ENCODE measurements around the gene WRNIP1.
"Not testable (repeated sequence)": the region's sequence is repeated elsewhere in the genome, so short reads cannot be mapped to it uniquely, and the experiment has no call there.

The WRNIP1 gene

DNA sequence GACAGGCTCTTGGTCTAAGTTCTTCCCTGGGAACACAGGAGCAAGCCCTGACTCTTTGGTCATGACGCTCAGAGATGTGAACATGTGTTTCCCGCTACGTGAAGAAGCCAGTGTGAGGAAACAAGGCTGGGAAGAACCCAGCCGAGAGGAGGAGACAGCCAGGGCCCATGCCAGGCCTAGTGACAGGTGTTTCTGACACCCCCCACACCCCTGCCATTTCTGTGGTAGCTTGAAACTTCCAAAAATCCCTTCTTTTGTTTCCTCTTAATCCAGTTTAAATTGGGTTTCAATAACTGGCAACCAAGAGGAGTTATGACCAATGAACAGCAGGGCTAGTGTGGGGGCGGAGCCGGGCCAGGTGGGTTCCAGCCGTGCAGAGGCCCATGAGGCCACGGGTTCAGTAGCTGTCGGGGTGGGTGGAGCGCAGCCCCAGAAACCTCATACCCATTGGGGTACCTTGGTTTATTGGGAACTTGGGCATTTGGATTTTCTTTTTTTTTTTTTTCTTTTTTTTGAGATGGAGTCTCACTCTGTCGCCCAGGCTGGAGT is 33.5 kb downstream of the WRNIP1 start:
- DNase-seq, result no peak
- in situ Hi-C loops (cut with MboI; ENCODE audit: low pct_unique_long_range_greater_than_20kb, low sequenced_read_pairs), result no loop called here

DNA sequence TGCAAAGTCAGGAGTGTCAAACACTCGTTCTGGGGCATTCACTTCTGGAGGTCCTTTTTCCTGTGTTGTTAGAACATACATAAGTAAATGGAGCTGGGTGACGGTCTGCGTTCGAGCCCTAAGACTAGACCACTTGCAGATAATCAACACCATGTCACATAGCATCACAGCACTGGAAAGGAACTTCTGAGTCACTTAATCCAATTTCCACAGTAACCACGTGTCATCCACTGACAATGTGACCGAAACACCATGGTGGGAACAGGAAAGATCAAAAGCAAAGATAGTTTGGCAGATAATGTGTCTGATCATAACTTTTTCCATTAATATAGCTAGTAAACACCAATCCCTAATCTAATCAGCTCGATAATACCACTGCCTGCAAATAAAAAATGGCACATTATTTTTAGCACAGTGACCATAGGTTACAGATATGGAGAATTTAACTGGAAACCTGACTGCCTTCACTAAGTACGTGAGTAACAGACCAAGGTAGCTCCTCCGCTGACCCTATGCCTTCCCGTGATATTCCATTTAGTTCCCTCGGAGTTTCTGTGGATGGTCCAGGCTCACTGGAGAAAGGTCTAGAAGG is 34.8 kb downstream of the WRNIP1 start:
- no peak for DNase-seq
- in situ Hi-C loops (cut with MboI; ENCODE audit: low pct_unique_long_range_greater_than_20kb, low sequenced_read_pairs), result no loop called here

DNA sequence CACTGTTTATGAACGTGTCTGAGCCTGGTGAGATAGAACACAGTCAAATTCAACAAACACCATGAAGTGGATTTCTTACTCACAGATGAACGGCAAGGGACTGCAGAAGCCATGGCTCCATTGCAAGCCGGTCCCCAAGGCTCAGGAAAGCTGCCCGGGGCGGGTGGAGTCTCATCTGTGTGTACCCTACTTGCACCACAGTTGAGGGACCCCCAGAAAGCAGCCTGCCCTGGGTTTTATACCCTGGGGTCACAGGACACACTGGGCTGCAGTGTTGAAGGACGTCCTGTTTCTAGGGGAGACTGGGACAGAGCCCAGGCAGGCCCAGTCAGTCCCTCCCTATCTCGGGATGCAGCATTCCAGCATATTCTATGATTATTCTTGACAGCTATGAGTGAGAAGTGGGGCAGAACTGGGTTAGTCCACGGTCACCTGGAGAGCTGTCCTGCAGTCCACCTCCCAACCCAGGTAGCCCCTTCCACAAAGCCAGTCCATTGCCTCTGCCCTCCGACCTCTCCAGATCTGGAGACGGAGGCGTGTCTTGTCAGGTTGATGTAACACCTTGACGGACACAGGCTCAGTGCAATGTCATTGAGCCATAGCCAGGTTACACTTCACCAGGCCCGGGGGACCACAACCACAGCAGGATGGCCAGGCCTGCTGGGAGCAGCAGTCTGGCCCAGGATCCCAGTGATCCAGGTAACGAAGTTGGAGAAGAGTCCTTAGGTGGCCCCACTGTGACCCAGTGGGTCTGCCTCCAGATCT is 35.5 kb downstream of the WRNIP1 start:
- no peak for DNase-seq

DNA sequence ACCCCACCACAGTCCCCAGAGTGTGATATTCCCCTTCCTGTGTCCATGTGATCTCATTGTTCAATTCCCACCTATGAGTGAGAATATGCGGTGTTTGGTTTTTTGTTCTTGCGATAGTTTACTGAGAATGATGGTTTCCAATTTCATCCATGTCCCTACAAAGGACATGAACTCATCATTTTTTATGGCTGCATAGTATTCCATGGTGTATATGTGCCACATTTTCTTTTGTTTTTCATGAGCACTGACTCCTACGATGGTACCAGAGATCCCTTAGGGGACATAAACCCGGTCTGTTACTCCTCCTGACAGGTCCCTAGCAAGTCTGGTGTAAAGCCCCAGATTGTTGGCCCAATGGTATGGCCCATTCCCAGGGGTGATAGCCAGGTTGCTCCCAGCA is 36.5 kb downstream of the WRNIP1 start:
- not testable (repeated sequence) for DNase-seq

More for the DNA sequence above, 35.5 kb downstream of the WRNIP1 start:
- in situ Hi-C loops (cut with MboI; ENCODE audit: low pct_unique_long_range_greater_than_20kb, low sequenced_read_pairs), result no loop called here

DNA sequence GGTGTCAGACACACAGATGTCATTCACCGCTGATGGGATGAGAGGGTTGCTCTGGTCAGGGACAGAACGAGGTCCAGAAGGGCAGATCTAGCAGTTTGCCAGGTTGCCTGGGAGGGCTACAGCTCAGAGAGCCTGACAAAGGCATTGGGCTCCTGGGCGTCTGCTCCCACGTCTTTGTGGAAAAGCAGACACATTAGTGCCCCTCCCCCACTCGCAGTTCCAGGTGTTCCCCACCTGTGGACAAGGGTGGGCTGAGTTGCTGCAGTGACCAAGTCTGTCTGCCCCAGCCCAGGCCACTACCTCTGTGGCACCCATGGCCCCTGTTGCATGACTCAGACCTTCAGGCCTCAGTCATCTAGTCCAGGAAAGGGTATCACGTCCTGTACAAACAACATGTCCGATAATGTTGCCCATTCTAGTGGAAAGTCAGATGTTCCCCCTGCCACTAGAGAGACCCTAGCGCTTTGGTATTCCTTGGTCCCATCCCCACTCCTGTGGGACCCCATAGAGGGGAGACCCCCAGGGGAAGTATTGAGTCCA is 37.4 kb downstream of the WRNIP1 start:
- in situ Hi-C loops (cut with MboI; ENCODE audit: low pct_unique_long_range_greater_than_20kb, low sequenced_read_pairs), result no loop called here

More for the DNA sequence above, 36.5 kb downstream of the WRNIP1 start:
- in situ Hi-C loops (cut with MboI; ENCODE audit: low pct_unique_long_range_greater_than_20kb, low sequenced_read_pairs), result not testable (repeated sequence)

DNA sequence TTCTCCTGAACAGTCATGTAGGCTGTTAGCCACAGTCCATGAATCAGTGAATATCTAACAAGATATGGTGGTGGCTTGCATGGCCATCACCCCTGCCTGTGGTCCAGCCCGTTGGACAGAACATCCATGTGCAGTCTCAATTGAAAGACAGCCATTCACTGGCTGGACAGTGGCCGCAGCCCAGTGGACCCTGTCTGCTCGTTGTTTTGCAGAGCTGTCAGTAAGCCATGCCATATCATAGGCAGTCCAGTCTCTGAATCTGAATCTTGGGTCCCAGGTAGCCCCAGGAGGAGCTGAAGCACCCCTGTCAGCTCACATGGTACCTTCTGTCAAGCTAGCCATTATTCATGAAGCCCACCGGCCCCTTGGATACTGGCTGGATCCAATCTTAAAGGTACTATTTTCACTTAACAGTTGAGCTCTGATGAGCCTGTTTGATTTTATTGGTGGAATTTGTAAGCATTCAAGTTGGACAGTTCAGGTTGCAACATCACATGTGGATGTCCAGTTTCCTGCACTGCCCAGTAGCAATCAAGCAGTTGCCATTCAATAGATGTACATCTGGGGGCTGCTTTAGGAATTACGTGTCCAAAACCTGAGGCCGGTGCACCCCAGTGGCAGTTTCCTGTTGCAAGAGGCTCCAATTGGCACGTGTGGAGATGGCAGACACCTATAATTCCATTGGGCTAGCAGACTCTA is 38.7 kb downstream of the WRNIP1 start:
- DNase-seq, result no peak
- in situ Hi-C loops (cut with MboI; ENCODE audit: low pct_unique_long_range_greater_than_20kb, low sequenced_read_pairs), result no loop called here

More for the DNA sequence above, 37.4 kb downstream of the WRNIP1 start:
- DNase-seq, result no peak

DNA sequence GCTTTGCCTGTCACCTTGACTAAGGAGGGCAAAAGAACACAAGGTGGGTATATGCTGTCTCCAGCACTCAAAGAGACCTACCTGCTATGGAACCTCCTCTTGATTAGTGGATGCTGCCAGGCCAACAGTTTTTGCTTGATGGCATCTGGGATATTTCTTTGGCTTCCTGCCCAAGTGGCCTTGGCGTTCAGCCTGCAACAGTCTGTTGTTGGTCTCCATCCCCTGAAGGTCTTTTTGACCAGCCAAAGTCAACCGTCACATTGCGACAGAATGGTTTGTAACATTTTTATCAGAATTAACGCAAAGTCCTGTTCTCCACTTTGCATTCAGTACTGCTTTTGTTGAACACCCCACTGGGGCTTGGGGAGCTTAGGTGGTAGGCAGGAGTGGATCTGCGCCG is 39.3 kb downstream of the WRNIP1 start:
- no peak for DNase-seq

DNA sequence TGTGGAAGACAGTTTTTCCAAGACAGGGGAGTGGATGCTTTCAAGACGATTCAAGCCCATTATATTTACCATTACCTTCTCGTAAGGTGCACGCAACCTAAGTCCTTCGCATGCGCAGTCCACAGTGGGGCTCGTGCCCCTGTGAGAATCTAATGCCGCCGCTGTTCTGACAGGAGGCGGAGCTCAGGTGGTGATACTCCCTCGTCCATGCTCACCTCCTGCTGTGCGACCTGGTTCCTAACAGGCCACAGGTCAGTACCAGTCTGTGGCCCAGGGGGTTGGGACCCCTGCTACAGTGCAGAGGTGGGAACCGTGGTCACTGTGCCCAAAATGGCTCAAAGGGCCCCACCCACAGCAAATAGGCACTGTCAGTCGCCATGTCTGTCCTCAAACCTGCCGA is 39.8 kb downstream of the WRNIP1 start:
- in situ Hi-C loops (cut with MboI; ENCODE audit: low pct_unique_long_range_greater_than_20kb, low sequenced_read_pairs), result no loop called here
- no peak for DNase-seq

More for the DNA sequence above, 39.3 kb downstream of the WRNIP1 start:
- in situ Hi-C loops (cut with MboI; ENCODE audit: low pct_unique_long_range_greater_than_20kb, low sequenced_read_pairs), result no loop called here

DNA sequence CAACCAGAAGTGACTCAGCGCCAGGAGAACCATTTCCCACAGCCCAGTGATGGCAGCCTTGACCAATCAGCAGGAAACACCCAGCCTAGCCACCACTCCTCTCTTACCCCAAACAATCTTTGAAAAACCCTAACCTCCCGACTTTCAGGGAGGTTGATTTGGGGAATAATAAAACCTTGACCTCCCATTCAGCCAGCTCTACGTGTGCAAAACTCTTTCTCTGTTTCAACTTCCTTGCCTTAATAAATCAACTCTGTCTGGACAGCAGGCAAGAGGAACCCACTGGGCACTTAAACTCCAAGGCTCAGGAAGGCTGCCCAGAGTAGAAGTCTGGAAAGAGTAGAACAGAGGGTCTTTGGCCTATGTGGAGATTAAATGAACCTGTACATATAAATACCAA is 41.5 kb downstream of the WRNIP1 start:
- in situ Hi-C loops (cut with MboI; ENCODE audit: low pct_unique_long_range_greater_than_20kb, low sequenced_read_pairs), result no loop called here
- no peak for DNase-seq

DNA sequence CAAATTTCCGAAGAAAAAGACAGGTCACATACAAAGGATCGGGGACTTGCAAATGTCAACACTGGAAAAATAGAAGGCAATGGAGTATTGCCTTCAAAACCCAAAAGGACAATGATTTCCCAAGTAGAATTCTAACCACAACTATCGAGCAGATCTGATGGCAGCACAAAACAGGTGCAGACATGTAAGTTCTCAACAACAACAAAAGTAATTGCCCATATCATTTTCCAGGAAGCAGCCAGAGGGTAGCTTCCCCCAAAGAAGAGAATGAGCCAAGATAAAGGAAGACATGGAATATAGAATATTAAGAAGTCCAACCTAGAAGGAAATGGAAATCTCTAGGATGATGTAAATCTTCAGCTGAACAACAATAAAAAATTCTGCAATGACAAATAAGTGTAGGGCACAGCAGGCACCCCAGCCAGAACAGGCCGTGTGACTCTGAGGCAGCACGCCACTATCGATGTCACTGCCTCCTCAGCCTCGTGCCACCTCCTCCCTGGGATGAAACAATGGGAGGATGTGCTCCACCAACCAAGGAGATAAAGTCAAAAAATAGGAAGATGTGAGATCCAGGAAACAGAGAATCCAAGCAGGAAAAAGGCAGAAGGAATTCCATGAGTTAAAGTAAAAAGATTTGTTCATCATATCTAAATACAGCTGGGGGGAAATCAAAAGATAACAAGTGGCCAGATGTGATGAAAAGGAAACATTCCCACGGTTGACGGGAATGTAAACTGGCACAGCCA is 42.3 kb downstream of the WRNIP1 start:
- in situ Hi-C loops (cut with MboI; ENCODE audit: low pct_unique_long_range_greater_than_20kb, low sequenced_read_pairs), result no loop called here

DNA sequence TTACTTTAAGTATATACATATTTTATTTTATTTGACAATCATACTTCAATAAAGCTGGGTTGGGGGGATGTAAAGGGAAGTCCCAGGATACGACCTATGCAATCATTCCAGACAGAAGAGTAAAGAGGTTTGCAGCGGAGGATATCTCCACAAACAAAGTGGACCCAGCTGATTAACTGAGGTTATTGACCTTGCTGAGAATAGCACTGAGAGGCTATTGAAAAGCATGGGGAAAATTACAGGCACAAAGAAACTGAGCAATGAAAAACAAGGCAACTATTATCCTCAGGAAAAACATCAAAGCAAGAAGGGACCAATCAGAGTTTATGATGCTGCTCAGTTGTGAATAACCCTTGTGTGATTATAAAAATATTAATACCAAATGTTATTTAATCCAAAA is 43.8 kb downstream of the WRNIP1 start:
- in situ Hi-C loops (cut with MboI; ENCODE audit: low pct_unique_long_range_greater_than_20kb, low sequenced_read_pairs), result no loop called here
- no peak for DNase-seq

More for the DNA sequence above, 42.3 kb downstream of the WRNIP1 start:
- DNase-seq, result no peak

DNA sequence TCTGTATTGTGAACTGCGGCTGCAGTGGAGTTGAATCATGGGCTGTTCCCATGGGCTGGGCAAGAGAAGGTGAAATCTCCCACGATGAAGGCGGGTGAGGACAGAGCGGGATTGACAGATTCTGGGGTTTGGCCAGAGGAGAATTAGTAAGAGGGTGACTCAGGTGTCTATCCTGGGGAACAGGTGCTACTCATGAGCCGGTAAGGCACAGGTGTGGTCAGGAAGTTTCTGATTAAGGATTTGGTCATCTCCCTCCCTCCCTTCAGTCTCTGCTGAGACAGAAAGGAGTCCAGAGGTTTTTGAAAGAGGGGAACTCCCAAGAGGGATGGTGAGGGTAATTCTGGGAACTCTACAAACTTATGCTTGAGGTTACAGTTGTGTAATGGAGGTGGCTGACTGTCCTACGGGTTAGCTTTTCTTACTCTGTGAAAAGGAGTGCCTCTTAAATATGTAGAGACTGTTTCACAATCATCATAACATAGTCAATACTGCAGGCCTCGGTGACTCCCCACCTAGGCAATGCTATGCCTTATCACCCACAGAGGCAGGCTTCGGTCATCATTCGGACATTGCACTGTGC is 45.0 kb downstream of the WRNIP1 start:
- DNase-seq, result peak; percentile 9
- in situ Hi-C loops (cut with MboI; ENCODE audit: low pct_unique_long_range_greater_than_20kb, low sequenced_read_pairs), result no loop called here

DNA sequence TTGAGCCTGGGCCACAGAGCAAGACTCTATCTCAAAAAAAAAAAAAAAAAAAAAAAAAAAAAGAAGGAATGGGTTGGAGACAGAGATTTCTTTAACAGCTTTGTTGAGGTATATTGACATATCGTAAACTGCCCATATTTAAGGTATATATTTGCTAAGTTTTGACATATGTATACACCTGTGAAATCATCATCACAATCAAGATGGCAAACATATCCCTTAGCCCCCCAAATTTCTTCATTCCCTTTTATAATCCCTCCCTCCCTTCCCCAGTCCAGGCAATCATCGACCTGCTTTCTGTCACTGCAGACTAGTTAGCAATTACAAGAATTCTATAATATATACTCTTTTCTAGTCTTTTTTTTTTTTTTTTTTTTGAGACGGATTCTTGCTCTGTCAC is 47.5 kb downstream of the WRNIP1 start:
- DNase-seq, result no peak
- in situ Hi-C loops (cut with MboI; ENCODE audit: low pct_unique_long_range_greater_than_20kb, low sequenced_read_pairs), result no loop called here

DNA sequence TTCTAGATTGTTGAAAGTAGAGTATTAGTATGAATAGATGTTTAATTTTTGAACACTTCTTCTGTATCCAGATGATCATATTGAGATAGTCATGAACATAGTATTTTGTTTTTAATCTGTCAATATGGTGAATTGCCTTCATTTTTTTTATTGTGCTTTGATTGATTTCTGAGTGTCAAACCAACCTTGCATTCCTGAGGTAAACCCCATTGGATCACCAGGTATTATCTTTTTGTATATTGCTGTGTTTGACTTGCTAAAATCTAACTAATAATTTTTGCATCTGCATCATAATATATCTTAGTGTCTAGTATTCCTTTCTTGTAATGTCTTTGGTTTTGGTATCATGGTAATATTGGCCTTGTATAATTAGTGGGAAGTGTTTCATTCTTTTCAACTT is 51.0 kb downstream of the WRNIP1 start:
- in situ Hi-C loops (cut with MboI; ENCODE audit: low pct_unique_long_range_greater_than_20kb, low sequenced_read_pairs), result no loop called here
- no peak for DNase-seq

DNA sequence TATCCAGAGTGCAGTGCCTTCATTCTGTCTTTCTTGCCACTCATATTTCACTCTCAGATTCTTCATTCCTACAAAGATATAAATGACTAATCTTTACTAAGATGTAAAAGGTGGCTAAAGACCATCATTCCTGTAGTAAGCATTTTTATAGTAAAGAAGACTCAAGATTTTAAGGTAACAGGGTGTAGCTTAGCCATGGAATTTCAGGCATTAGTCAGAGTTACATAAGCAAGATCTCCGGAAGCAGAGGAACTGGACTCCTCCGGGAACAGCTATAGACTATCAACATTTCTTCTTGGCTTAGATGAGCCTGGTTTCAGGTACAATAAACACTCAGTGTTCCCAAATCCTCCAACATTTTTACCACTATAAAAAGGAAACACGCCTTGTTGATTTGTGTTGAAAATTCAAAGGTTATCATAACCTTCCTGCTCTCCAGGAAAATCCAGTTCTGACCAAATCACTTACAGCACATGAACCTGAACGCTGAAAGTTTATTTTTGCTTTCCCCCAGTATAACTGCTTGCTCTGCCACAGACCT is 52.8 kb downstream of the WRNIP1 start:
- no peak for DNase-seq
- in situ Hi-C loops (cut with MboI; ENCODE audit: low pct_unique_long_range_greater_than_20kb, low sequenced_read_pairs), result no loop called here

DNA sequence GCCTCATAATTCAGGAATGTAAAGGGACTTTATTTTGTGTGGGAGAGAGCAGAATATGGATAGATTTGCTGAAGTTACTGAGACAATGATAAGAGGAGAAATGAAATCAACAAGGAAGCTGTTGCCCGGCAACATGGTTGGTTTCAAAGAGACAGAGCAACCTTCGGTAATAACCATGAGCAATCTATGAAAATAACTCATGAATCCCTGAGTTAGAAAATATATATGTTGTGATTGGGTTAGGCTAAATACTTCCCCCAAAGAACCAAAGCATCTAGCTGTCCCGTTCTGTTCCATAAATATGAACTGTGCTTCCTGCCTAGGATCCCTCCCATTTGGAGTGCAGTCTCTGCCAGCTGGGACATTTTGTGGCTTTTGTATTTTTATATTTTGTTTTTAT is 53.4 kb downstream of the WRNIP1 start:
- DNase-seq, result peak; percentile 51
- in situ Hi-C loops (cut with MboI; ENCODE audit: low pct_unique_long_range_greater_than_20kb, low sequenced_read_pairs), result no loop called here

DNA sequence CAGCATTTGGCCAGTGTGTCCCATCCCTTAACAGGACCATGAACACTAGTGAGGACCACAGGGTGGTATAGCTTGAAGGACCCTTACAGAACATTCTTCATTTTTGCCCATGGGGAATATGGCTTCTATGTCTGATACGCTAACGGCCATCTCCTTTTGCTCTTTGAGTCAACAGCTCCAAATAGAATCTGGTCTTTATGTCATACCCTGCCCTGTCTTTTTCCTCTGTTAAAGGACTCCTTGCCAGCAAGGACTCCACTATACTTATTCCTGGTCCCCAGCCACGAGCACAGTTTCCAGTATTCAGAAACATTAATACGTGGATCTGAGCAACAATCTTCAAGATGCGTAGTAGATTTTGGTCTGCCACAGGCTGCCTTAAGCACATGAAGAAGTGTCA is 53.9 kb downstream of the WRNIP1 start:
- DNase-seq, result no peak
- in situ Hi-C loops (cut with MboI; ENCODE audit: low pct_unique_long_range_greater_than_20kb, low sequenced_read_pairs), result no loop called here

DNA sequence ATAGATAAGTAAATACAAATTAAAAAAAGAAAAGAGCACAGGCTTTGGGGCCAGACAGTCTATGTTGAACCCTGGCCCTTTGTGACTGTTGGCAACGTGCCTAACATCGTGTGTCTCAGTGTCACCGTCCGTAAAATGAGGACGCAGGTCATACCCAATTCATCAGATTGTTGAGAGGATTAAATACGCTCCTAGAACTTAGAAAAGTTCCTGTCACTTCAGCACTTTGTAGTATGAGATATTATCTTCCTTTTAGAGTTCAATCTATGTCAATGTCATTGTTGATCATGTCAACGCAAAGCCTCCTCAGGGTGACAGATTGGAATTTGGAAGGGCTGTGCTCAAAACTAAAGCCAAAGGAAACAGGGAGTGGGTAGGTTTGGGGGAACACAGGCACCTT is 54.8 kb downstream of the WRNIP1 start:
- peak; percentile 74 for DNase-seq
- in situ Hi-C loops (cut with MboI; ENCODE audit: low pct_unique_long_range_greater_than_20kb, low sequenced_read_pairs), result no loop called here
